CD4-positive, alpha-beta memory T cell (primary cell): Measurements from ENCODE around the gene RFTN1. TPM values are rescaled to one million over a fixed set of nuclear protein-coding genes. Genes with fewer than 3 reads are reported as not detected.

ENCODE experiments used
- CTCF ChIA-PET: fragments of 350-600 bp; sonication (Branson Sonifier 250); formaldehyde crosslinking; loops from one replicate; lab custom pipeline; 2021; ENCODE audit warnings: inconsistent platforms; ENCODE audit not compliant: partially characterized antibody; lab: Charles Lee
- POLR2A ChIA-PET: fragments of 350-600 bp; sonication (Branson Sonifier 250); formaldehyde crosslinking; loops from one replicate; lab custom pipeline; 2021; ENCODE audit not compliant: partially characterized antibody; lab: Charles Lee
- DNase-seq, 5 donors: peaks; one replicate each; pipeline versions ENCODE4 v3.0.0 to v3.0.0-alpha.2; 2020 to 2022; ENCODE audit warnings: mixed read lengths in 1 of 5
- H3K27ac ChIP-seq: one replicate; pipeline ENCODE4 v1.7.0; 2013; ENCODE audit warnings: low read depth, low read length
- H3K27me3 ChIP-seq: 2 replicates; pipeline ENCODE4 v1.7.0; 2013; ENCODE audit warnings: mild to moderate bottlenecking, low read length, moderate library complexity; ENCODE audit not compliant: insufficient read depth
- H3K36me3 ChIP-seq: 2 replicates; pipeline ENCODE4 v1.7.0; 2013; ENCODE audit warnings: mild to moderate bottlenecking, low read length, moderate library complexity; ENCODE audit not compliant: insufficient read depth
- H3K4me1 ChIP-seq: 2 replicates; pipeline ENCODE4 v1.7.0; 2013; ENCODE audit warnings: mild to moderate bottlenecking, low read length, moderate library complexity; ENCODE audit not compliant: insufficient read depth
- H3K4me3 ChIP-seq, 2 donors: one replicate each; pipeline ENCODE4 v1.7.0; 2013; ENCODE audit warnings: low read length in 2 of 2, mild to moderate bottlenecking in 1 of 2
- H3K9me3 ChIP-seq, 2 donors: one replicate each; pipeline ENCODE4 v1.7.0; 2013; ENCODE audit warnings: low read length in 2 of 2, control low read depth in 1 of 2; ENCODE audit not compliant: control insufficient read depth in 1 of 2
- H3K27ac Mint-ChIP-seq, 7 donors: one replicate each; pipeline ENCODE4 v1.8.0; 2020 to 2021; ENCODE audit warnings: mixed read lengths in 7 of 7, mild to moderate bottlenecking in 6 of 7, inconsistent platforms in 3 of 7, moderate library complexity in 3 of 7
- H3K27me3 Mint-ChIP-seq, 2 donors: one replicate each; pipeline ENCODE4 v1.8.0; 2020 to 2021; ENCODE audit warnings: mixed read lengths in 2 of 2
- H3K36me3 Mint-ChIP-seq, 2 donors: one replicate each; pipeline ENCODE4 v1.8.0; 2020 to 2021; ENCODE audit warnings: mixed read lengths in 2 of 2, inconsistent platforms in 1 of 2, mild to moderate bottlenecking in 1 of 2
- H3K4me1 Mint-ChIP-seq, 4 donors: one replicate each; pipeline ENCODE4 v1.8.0; 2020 to 2021; ENCODE audit warnings: mixed read lengths in 4 of 4, mild to moderate bottlenecking in 1 of 4
- H3K4me3 Mint-ChIP-seq, 8 donors: one replicate each; pipeline ENCODE4 v1.8.0; 2020 to 2021; ENCODE audit warnings: mixed read lengths in 8 of 8, mild to moderate bottlenecking in 7 of 8, moderate library complexity in 6 of 8, inconsistent platforms in 3 of 8
- H3K9me3 Mint-ChIP-seq, 8 donors: one replicate each; pipeline ENCODE4 v1.8.0; 2020 to 2021; ENCODE audit warnings: mixed read lengths in 8 of 8, mild to moderate bottlenecking in 5 of 8, inconsistent platforms in 3 of 8, moderate library complexity in 1 of 8
- intact Hi-C: fragments of 100-400 bp; cut with micrococcal nuclease; formaldehyde crosslinking; loops from one replicate; pipeline ENCODE4 v1.15.1; 2023
- polyA plus RNA-seq, 2 donors: library from polyadenylated mRNA; unstranded; fragments of 300-500 nt; fragmentation: Illumina TruSeq; gene quantifications; one replicate each; pipeline ENCODE4 v1.2.3, GENCODE V29; 2021
- total RNA-seq, 2 experiments: library from RNA; stranded (reverse); gene quantifications; one replicate each; pipeline ENCODE4 v1.2.3, GENCODE V29; 2021

The RFTN1 gene
- total and polyA plus RNA-seq, 4 experiments from 2014 or later: 38.3 to 59.7 (median 52.0) TPM

GRCh38 chr3:16328124-16328523 is 185.4 kb downstream of the RFTN1 start:
- Histone ChIP-seq H3K4me1 (no peaks in the 10 kb centered on the region), H3K4me3 (no peak overlapping the region), H3K9me3 (peaks cover 0 to 5% of the 10 kb centered on the region in 2 donors), H3K36me3 (peaks cover 63% of the 10 kb centered on the region), H3K27ac (no peak overlapping the region), H3K27me3 (no peaks in the 10 kb centered on the region)
- peaks cover 83 to 86% of the 10 kb centered on the region in 2 donors for H3K36me3 Mint-ChIP-seq
- DNase-seq: no peak
- CTCF ChIA-PET: interaction anchor here (1.4 to 3.0 kb wide), 3 partner anchors 8 to 39 kb away, joined by 4 to 11 read pairs (median 7); no protein-coding TSS in a partner anchor
- intact Hi-C loops: no loop called here
- peaks cover 11 to 31% (median 13%) of the 10 kb centered on the region in 4 donors for H3K4me1 Mint-ChIP-seq
- peak overlapping the region in 4 of 7 donors; percentile 34 to 70 (median 38) for H3K27ac Mint-ChIP-seq
- no peaks in the 10 kb centered on the region for H3K27me3 Mint-ChIP-seq
- H3K4me3 Mint-ChIP-seq: no peak overlapping the region
- H3K9me3 Mint-ChIP-seq: peaks cover 0 to 16% (median 9%) of the 10 kb centered on the region in 8 donors
- POLR2A ChIA-PET: interaction anchor here (1.3 kb wide), 1 partner anchor 9 kb away, joined by 3 read pairs; no protein-coding TSS in a partner anchor

- intact Hi-C loops: no loop called here
- H3K9me3 ChIP-seq: peaks cover 0 to 5% of the 10 kb centered on the region in 2 donors
- Mint-ChIP-seq H3K9me3 (peaks cover 0 to 14% (median 7%) of the 10 kb centered on the region in 8 donors), H3K36me3 (peaks cover 71 to 85% of the 10 kb centered on the region in 2 donors), H3K27ac (peak overlapping the region in 5 of 7 donors; percentile 38 to 75 (median 54)), H3K27me3 (no peaks in the 10 kb centered on the region), H3K4me1 (peaks cover 1 to 24% (median 9%) of the 10 kb centered on the region in 4 donors), H3K4me3 (no peak overlapping the region)
- no peaks in the 10 kb centered on the region for H3K4me1 ChIP-seq
- ChIA-PET CTCF (interaction anchor here (1.4 to 16.2 kb wide), 2 partner anchors 10 to 34 kb away, joined by 4 to 488 read pairs; no protein-coding TSS in a partner anchor), POLR2A (interaction anchor here (1.6 to 2.0 kb wide), 2 partner anchors 26 to 38 kb away, joined by 6 to 7 read pairs; no protein-coding TSS in a partner anchor)
- H3K27ac ChIP-seq: no peak overlapping the region
- peaks cover 76% of the 10 kb centered on the region for H3K36me3 ChIP-seq
- no peak overlapping the region for H3K4me3 ChIP-seq
- no peak for DNase-seq
- H3K27me3 ChIP-seq: no peaks in the 10 kb centered on the region
Measured at GRCh38 chr3:16326724-16327349, 186.7 kb downstream of the RFTN1 start.

- Histone ChIP-seq H3K9me3 (no peaks in the 10 kb centered on the region), H3K36me3 (peaks cover 81% of the 10 kb centered on the region), H3K27ac (no peak overlapping the region), H3K4me1 (no peaks in the 10 kb centered on the region), H3K27me3 (no peaks in the 10 kb centered on the region), H3K4me3 (no peak overlapping the region)
- Mint-ChIP-seq H3K4me1 (peaks cover 5 to 31% (median 11%) of the 10 kb centered on the region in 4 donors), H3K9me3 (peaks cover 0 to 7% (median 0%) of the 10 kb centered on the region in 8 donors), H3K36me3 (peaks cover 67 to 85% of the 10 kb centered on the region in 2 donors), H3K27me3 (no peaks in the 10 kb centered on the region), H3K4me3 (no peak overlapping the region), H3K27ac (peak overlapping the region in 5 of 7 donors; percentile 10 to 75 (median 12))
- no peak for DNase-seq
- CTCF ChIA-PET: interaction anchor here (16.2 kb wide), 1 partner anchor 33 kb away, joined by 488 read pairs; no protein-coding TSS in a partner anchor
- POLR2A ChIA-PET: interaction anchor here (1.6 to 2.0 kb wide), 2 partner anchors 25 to 38 kb away, joined by 6 to 7 read pairs; no protein-coding TSS in a partner anchor
- intact Hi-C loops: no loop called here
Measured at GRCh38 chr3:16325850-16326249, 187.6 kb downstream of the RFTN1 start.

- POLR2A ChIA-PET: interaction anchor here (1.0 to 14.2 kb wide), 8 partner anchors 9 to 59 kb away, joined by 3 to 361 read pairs (median 4); partner anchors contain the start of genes DPH3 and OXNAD1
Measured at GRCh38 chr3:16323737-16324136, 189.8 kb downstream of the RFTN1 start.

GRCh38 chr3:16322189-16322588 is 191.3 kb downstream of the RFTN1 start:
- peak overlapping the region in 4 of 7 donors; percentile 22 to 89 (median 60) for H3K27ac Mint-ChIP-seq
- H3K36me3 Mint-ChIP-seq: peaks cover 56 to 85% of the 10 kb centered on the region in 2 donors

More at GRCh38 chr3:16323737-16324136, 189.8 kb downstream of the RFTN1 start:
- CTCF ChIA-PET: interaction anchor here (0.7 to 16.2 kb wide), 6 partner anchors 9 to 182 kb away, joined by 3 to 488 read pairs (median 4); partner anchors contain the start of genes DPH3 and OXNAD1
- Histone ChIP-seq H3K27ac (no peak overlapping the region), H3K9me3 (no peaks in the 10 kb centered on the region), H3K4me1 (peaks cover 17% of the 10 kb centered on the region), H3K36me3 (peaks cover 81% of the 10 kb centered on the region), H3K4me3 (no peak overlapping the region), H3K27me3 (no peaks in the 10 kb centered on the region)
- Mint-ChIP-seq H3K4me3 (peak overlapping the region in 1 of 8 donors; percentile 48), H3K36me3 (peaks cover 61 to 83% of the 10 kb centered on the region in 2 donors), H3K4me1 (peaks cover 16 to 44% (median 28%) of the 10 kb centered on the region in 4 donors), H3K9me3 (no peaks in the 10 kb centered on the region), H3K27me3 (no peaks in the 10 kb centered on the region), H3K27ac (peak overlapping the region in 5 of 7 donors; percentile 8 to 77 (median 30))
- DNase-seq: no peak
- intact Hi-C loops: no loop called here

GRCh38 chr3:16320711-16321110 is 192.8 kb downstream of the RFTN1 start:
- DNase-seq: no peak
- Mint-ChIP-seq H3K4me1 (peaks cover 42 to 74% (median 54%) of the 10 kb centered on the region in 4 donors), H3K27ac (peak overlapping the region; percentile 61 to 95 (median 89)), H3K9me3 (no peaks in the 10 kb centered on the region), H3K36me3 (peaks cover 57 to 85% of the 10 kb centered on the region in 2 donors), H3K4me3 (peak overlapping the region in 2 of 8 donors; percentile 14 to 31), H3K27me3 (no peaks in the 10 kb centered on the region)
- Histone ChIP-seq H3K4me1 (peaks cover 47% of the 10 kb centered on the region), H3K27me3 (no peaks in the 10 kb centered on the region), H3K36me3 (peaks cover 79% of the 10 kb centered on the region), H3K9me3 (no peaks in the 10 kb centered on the region), H3K4me3 (no peak overlapping the region), H3K27ac (peak overlapping the region; percentile 9)
- intact Hi-C loops: no loop called here
- POLR2A ChIA-PET: interaction anchor here (0.6 to 14.2 kb wide), 7 partner anchors 9 to 53 kb away, joined by 3 to 361 read pairs (median 9); no protein-coding TSS in a partner anchor
- CTCF ChIA-PET: interaction anchor here (0.9 to 16.2 kb wide), 12 partner anchors 8 to 229 kb away, joined by 3 to 488 read pairs (median 7); partner anchors contain the start of genes DPH3 and OXNAD1

More at GRCh38 chr3:16322189-16322588, 191.3 kb downstream of the RFTN1 start:
- H3K27me3 Mint-ChIP-seq: no peaks in the 10 kb centered on the region
- Histone ChIP-seq H3K4me3 (no peak overlapping the region), H3K4me1 (peaks cover 32% of the 10 kb centered on the region), H3K36me3 (peaks cover 79% of the 10 kb centered on the region), H3K27me3 (no peaks in the 10 kb centered on the region), H3K27ac (no peak overlapping the region), H3K9me3 (no peaks in the 10 kb centered on the region)
- CTCF ChIA-PET: interaction anchor here (11.2 to 16.2 kb wide), 3 partner anchors 18 to 54 kb away, joined by 132 to 488 read pairs (median 169); partner anchors contain the start of genes DPH3 and OXNAD1
- H3K9me3 Mint-ChIP-seq: no peaks in the 10 kb centered on the region
- POLR2A ChIA-PET: interaction anchor here (1.3 to 14.2 kb wide), 7 partner anchors 10 to 57 kb away, joined by 3 to 361 read pairs (median 7); partner anchors contain the start of genes DPH3 and OXNAD1
- DNase-seq: no peak
- H3K4me1 Mint-ChIP-seq: peaks cover 28 to 59% (median 42%) of the 10 kb centered on the region in 4 donors
- intact Hi-C loops: no loop called here
- H3K4me3 Mint-ChIP-seq: no peak overlapping the region
